G401 (cell line): ENCODE measurements around the gene MYL4. TPM values are rescaled to one million over a fixed set of nuclear protein-coding genes. Genes with fewer than 3 reads are reported as not detected.
"Not testable (repeated sequence)": the region's sequence is repeated elsewhere in the genome, so short reads cannot be mapped to it uniquely, and the experiment has no call there.

Experiments
- DNase-seq: peaks from one replicate; pipeline ENCODE4 v3.0.0-alpha.2; 2015; ENCODE audit warnings: low spot score
- in situ Hi-C: cut with HindIII; loops from 2 replicates; pipeline ENCODE4 v1.10.0; 2016; ENCODE audit warnings: low sequenced_read_pairs, mixed read lengths
- total RNA-seq: library from RNA; depleted of rRNA; stranded (reverse); fragments of >200 nt; shearing (Covaris generic); gene quantifications from 2 replicates; pipeline ENCODE4 v1.2.3, GENCODE V29; 2014; rRNA removed

The MYL4 gene
- not detected in 2 replicates for total RNA-seq

DNA sequence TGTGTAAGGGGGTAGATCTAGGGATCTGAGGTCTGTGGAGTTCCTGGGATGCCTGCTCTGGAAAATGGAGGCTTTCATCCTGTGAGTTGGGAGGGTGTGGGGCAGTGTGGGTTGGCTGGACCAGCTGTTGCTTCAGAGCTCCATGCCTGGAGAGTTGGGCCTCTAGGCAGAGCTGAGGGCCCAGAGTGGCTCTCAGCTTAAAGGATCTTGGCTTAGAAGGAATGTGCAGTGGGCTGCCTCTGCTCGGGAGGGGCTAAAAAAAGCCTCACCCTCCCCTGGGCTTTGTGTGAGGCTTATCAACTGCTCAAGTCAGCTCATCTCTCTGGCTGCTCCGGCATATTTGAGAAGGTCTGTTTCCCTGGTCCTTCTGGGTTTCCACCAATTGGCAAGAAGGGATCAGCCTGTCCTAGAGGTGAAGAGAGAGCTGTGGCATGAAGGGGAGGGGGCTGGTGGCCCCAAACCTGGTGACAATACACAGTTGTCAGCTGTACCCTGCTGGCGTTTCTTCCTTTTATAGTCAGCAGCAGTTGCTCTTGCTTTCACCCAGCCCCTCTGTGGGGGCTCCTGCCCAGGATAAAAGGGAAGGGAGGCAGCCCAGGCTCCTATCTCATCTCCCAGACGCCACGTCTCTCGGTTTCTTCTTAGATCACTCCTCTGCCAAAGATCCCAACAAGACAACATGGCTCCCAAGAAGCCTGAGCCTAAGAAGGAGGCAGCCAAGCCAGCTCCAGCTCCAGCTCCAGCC, at the start of gene MYL4:
Gene MYL4 (plus strand): TSS at position 605 of the 745 bp plus-strand sequence. CDS start 75 bp downstream, at position 680.
- DNase-seq, result no peak
- in situ Hi-C loops, result no loop called here

DNA sequence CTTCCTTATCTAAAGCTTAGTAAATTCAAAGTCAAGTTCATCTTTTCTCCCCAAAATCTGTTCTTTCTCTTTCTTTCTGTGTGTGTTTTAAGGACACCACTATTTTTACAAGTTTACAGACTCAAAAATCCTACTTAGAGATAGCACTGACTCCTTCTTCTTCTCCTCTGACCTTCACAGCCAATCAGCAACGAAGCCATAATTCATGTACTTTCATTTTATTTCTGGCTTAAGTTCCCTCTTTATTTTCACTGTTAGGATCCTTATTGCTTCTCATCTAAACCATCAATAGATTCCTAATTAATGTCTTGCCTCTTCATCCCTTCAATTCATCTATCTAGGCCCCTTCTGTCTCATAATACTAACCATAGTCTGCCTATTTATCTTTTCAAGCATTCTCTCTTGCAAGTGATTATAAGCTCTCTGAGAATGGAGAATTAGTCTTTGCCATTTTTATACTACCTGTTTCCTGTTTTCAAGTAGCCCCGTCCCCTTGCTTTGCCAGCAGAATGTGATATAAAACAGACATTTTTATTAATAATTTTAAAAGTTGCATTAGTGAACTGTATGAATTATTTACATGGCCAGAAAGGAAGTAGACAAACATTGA, 47.0 kb upstream of the MYL4 start:
- DNase-seq, result no peak
- in situ Hi-C loops, result no loop called here

DNA sequence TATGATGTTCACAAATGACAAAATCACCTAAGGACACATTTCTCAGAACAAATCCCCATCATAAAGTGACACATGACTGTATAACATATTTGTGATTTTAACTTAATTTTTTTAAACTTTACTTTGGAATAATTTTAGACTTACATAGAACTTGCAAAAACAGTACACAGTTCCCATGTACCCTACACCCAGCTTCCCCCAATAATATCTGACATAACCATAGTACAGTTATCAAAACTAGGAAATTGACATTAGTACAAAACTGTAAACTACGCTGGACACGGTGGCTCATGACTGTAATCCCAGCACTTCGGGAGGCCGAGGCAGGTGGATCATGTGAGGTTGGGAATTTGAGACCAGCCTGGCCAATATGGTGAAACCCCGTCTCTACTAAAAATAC, 44.9 kb upstream of the MYL4 start:
- in situ Hi-C loops, result no loop called here
- DNase-seq, result no peak

GRCh38 chr17:47165137-47165536, 44.0 kb upstream of the MYL4 start:
- in situ Hi-C loops, result no loop called here
- DNase-seq, result no peak

DNA sequence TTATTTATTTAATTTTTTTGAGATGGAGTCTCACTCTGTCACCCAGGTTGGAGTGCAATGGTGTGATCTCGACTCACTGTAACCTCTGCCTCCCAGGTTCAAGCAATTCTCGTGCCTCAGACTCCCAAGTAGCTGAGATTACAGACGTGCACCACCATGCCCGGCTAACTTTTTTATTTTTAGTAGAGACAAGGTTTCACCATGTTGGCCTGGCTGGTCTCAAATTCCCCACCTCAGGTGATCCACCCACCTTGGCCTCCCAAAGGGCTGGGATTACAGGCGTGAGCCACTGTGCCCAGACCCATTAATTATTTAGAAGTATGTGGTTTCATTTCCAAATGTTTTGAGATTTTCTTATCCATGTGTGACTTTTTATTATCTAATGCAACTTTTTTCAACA, 42.3 kb upstream of the MYL4 start:
- DNase-seq, in situ Hi-C loops: not testable (repeated sequence)

DNA sequence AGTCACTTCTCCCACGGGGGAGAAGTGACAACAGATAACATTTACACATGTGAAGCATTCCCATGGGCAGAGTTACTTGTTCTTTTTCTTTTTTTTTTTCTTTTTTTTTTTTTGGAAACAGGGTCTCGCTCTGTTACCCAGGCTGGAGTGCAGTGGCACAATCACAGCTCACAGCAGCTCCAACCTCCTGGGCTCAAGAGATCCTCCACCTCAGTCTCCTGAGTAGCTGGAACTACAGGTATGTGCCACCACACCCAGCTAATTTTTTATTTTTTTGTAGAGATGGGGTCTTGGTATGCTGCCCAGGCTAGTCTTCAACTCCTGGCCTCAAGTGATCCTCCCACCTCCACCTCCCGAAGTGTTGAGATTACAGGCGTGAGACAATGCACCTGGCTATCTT, 40.3 kb upstream of the MYL4 start:
- DNase-seq, in situ Hi-C loops: not testable (repeated sequence)

GRCh38 chr17:47170710-47171109, 38.4 kb upstream of the MYL4 start:
- no peak for DNase-seq
- in situ Hi-C loops, result no loop called here

DNA sequence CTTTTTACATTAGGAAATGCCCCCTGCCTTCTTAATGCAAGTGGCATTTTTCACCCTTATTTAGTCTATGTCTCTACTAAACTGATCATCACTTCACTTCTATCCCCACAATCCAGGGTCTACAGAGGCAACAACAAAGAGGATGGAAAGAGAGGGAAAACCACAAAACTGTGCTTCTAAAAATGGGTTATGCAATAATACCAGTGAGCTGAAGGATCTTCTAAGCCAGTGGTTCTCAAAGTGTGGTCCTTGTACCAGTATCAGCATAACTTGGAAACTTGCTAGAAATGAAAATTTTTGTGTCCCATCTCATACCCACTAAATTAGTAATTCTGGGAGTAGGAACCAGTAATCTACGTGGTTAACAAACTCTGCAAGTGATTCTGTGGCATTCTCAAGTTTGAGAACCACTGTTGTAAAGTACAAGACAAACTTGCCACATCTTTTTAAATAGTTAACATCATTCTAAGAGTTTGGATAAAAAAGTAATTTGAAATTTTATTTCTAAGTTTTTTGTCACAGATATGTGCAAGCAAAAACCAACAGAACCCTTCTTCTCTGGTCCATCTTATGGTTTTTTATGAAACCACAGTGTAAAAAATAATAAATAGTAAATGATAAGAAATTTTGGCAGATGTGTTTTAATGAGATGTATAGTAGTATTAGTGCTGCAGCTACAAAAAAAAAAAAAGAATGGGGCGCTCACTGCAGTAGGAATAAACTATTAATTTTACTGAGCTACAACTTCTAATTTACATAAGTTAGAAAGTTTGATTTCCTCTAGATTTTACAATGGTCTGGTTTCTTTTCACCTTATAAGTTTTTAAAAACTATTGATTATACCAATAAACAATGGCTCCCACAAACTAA, 36.2 kb upstream of the MYL4 start:
- no peak for DNase-seq
- in situ Hi-C loops, result no loop called here

GRCh38 chr17:47174823-47175222, 34.3 kb upstream of the MYL4 start:
- DNase-seq, in situ Hi-C loops: not testable (repeated sequence)

DNA sequence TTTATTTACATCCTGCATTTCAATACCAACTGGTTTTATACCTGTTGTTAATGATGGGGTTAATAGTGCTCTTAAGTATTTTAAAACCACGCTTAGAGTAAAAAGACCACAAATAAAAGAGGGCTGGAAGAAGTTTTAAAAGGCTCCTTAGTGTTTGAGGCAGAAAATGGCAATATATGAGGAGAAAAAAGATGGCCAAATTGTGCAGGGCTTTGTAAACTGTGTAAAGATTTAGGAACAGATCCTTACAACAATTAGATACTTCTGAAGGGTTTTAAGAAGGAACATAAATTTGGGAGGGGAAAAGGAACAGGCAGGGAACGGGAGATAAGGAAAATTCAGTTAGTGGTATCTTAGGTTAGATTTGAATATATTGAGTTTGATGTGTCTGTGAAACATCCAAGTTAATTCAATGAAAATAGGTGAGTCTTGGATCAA, 32.7 kb upstream of the MYL4 start:
- DNase-seq, result no peak
- in situ Hi-C loops, result no loop called here

- no peak for DNase-seq
Measured at GRCh38 chr17:47177261-47177660, 31.9 kb upstream of the MYL4 start.

GRCh38 chr17:47179141-47179540, 30.0 kb upstream of the MYL4 start:
- in situ Hi-C loops, result no loop called here
- DNase-seq, result no peak

More at GRCh38 chr17:47177261-47177660, 31.9 kb upstream of the MYL4 start:
- in situ Hi-C loops, result no loop called here

GRCh38 chr17:47180337-47180736, 28.8 kb upstream of the MYL4 start:
- in situ Hi-C loops, result no loop called here

GRCh38 chr17:47180988-47181387, 28.2 kb upstream of the MYL4 start:
- DNase-seq, in situ Hi-C loops: not testable (repeated sequence)

More at GRCh38 chr17:47180337-47180736, 28.8 kb upstream of the MYL4 start:
- DNase-seq, result no peak

GRCh38 chr17:47184681-47185080, 24.5 kb upstream of the MYL4 start:
- DNase-seq, result no peak
- in situ Hi-C loops, result no loop called here

DNA sequence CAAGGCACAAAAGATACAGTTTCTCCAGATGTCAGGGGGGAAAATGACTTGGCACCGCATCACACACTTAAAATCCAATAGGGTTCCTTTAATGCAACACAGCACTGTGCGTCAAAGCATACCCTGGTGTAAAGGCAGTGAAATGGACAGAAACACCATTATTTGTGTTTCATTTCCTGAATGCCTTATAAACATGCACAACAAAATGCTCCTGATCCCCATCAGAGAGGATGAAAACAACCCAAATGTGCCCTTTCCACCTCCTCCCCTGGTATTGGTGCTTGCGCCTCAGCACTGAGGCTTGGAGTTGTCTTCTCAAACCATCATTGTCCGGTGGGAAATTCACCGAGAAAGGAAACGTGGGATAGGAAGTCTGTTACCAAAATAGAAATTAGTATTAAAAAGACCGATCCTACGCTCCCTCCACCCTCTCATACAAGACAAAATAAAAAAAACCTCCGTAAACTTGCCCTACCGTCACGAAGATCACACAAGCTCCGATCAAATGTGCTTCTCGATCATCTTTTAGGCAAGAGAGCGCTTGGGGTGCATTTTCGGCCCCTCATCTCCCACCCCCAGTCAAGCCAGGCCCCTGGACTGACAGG, 20.8 kb upstream of the MYL4 start:
- DNase-seq, result peak; percentile 24
- in situ Hi-C loops, result no loop called here

GRCh38 chr17:47188876-47189731, 20.0 kb upstream of the MYL4 start, which contains the start of gene CDC27:
CDC27 (minus strand) TSS chr17:47189295; CDS start chr17:47189172, 123 bp downstream.
- in situ Hi-C loops, result no loop called here
- DNase-seq, result peak; percentile 97

DNA sequence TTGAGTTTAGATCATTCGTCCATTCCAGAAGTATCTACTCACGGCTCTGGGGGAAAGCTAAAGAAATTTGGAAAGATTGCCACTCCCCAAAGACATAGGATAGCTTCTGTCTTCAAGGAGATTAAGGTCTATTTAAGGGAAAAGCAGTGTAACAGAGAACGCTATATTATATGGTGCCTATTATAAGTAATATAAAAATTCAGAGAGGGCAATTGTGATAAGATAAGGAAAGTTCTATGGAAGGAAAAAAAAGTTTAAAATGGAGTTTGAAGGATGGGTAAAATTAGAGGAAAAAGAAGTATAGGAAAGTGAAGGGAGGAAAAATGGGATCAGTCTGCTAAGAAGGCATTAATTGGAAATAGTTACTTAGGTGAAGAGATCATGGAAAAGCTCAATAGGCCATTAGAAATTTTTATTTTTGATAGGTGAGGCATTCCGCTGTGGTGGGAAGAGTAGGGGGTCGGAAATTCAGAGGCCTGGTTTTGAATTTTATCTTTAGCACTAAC, 19.4 kb upstream of the MYL4 start:
- DNase-seq, result no peak
- in situ Hi-C loops, result no loop called here
